Peyer's patch (tissue), 4 donors: ENCODE measurements around the gene OR2T11. TPM values are rescaled to one million over a fixed set of nuclear protein-coding genes. Genes with fewer than 3 reads are reported as not detected.
"Not testable (repeated sequence)": the region's sequence is repeated elsewhere in the genome, so short reads cannot be mapped to it uniquely, and the experiment has no call there.

Source experiments
- DNase-seq, 3 donors: peaks; one replicate each; pipeline ENCODE4 v3.0.0-alpha.2; 2017 to 2019
- H3K27ac ChIP-seq, 4 donors: fragments of 200-600 bp; sonication (generic); one replicate each; pipeline ENCODE4 v1.5.1; 2016 to 2019
- H3K27me3 ChIP-seq, 2 donors: fragments of 200-600 bp; sonication (generic); one replicate each; pipeline ENCODE4 v1.5.1; 2019
- H3K36me3 ChIP-seq, 3 donors: fragments of 200-600 bp; sonication (generic); one replicate each; pipeline ENCODE4 v1.5.1; 2016 to 2019
- H3K4me1 ChIP-seq, 4 donors: fragments of 200-600 bp; sonication (generic); one replicate each; pipeline ENCODE4 v1.5.1; 2016 to 2019
- H3K4me3 ChIP-seq, 4 donors: fragments of 200-600 bp; sonication (generic); 1 replicate in 3 of 4; 2 replicates in 1 of 4; pipeline ENCODE4 v1.5.1; 2016 to 2019; ENCODE audit warnings: mild to moderate bottlenecking in 1 of 4
- H3K9me3 ChIP-seq, 4 donors: fragments of 200-600 bp; sonication (generic); one replicate each; pipeline ENCODE4 v1.5.1; 2016 to 2019; ENCODE audit warnings: mild to moderate bottlenecking in 1 of 4
- CTCF ChIP-seq, 6 experiments: fragments of 450-650 bp in 4 of 6; fragments of 200-600 bp in 2 of 6; sonication (generic) in 1 of 6; IDR thresholded peaks; one replicate each; pipeline ENCODE4 v1.5.1; 2017 to 2019; ENCODE audit warnings: antibody characterized with exemption in 6 of 6, mild to moderate bottlenecking in 3 of 6, moderate library complexity in 1 of 6
- POLR2A ChIP-seq, 2 donors: fragments of 450-650 bp; IDR thresholded peaks; one replicate each; pipeline ENCODE4 v1.5.1; 2017; ENCODE audit warnings: antibody characterized with exemption in 2 of 2, mild to moderate bottlenecking in 2 of 2, moderate library complexity in 2 of 2
- total RNA-seq, 4 donors: library from RNA; depleted of rRNA; stranded (reverse); fragments of >200 nt; gene quantifications; one replicate each; pipeline ENCODE4 v1.1.0, GENCODE V29; 2016

OR2T11 gene
- total RNA-seq, 4 donors from 2014 or later: not detected

GRCh38 chr1:248636612-248637011, 1.7 kb upstream of the OR2T11 start:
- not testable (repeated sequence) for DNase-seq, H3K4me3 ChIP-seq, H3K27me3 ChIP-seq, H3K27ac ChIP-seq, H3K36me3 ChIP-seq, H3K4me1 ChIP-seq, H3K9me3 ChIP-seq

- Histone ChIP-seq H3K27ac (peak overlapping the region in 1 of 4 donors; percentile 29), H3K4me3 (no peak overlapping the region), H3K9me3 (no peaks in the 10 kb centered on the region), H3K27me3 (no peaks in the 10 kb centered on the region), H3K36me3 (no peaks in the 10 kb centered on the region), H3K4me1 (no peaks in the 10 kb centered on the region)
- DNase-seq: peak in 1 of 3 donors; percentile 87
- no peak for TF ChIP-seq CTCF (IDR thresholded peaks at IDR 0.05)
- TF ChIP-seq POLR2A (IDR thresholded peaks at IDR 0.05): no peak
Measured at GRCh38 chr1:248631354-248632008, 3.4 kb downstream of the OR2T11 start.

GRCh38 chr1:248630551-248630950, 4.3 kb downstream of the OR2T11 start:
- Histone ChIP-seq H3K27me3 (no peaks in the 10 kb centered on the region), H3K4me3 (no peak overlapping the region), H3K9me3 (no peaks in the 10 kb centered on the region), H3K36me3 (no peaks in the 10 kb centered on the region), H3K27ac (no peak overlapping the region), H3K4me1 (no peaks in the 10 kb centered on the region)
- no peak for DNase-seq
- no peak for TF ChIP-seq POLR2A (IDR thresholded peaks at IDR 0.05)
- no peak for TF ChIP-seq CTCF (IDR thresholded peaks at IDR 0.05)

- Histone ChIP-seq H3K4me1 (no peaks in the 10 kb centered on the region), H3K27me3 (no peaks in the 10 kb centered on the region), H3K27ac (no peak overlapping the region), H3K9me3 (no peaks in the 10 kb centered on the region), H3K4me3 (no peak overlapping the region), H3K36me3 (no peaks in the 10 kb centered on the region)
- no peak for DNase-seq
- TF ChIP-seq POLR2A (IDR thresholded peaks at IDR 0.05): no peak
- no peak for TF ChIP-seq CTCF (IDR thresholded peaks at IDR 0.05)
Measured at GRCh38 chr1:248627971-248628844, 6.7 kb downstream of the OR2T11 start.

GRCh38 chr1:248625971-248626370, 8.9 kb downstream of the OR2T11 start:
- no peaks in the 10 kb centered on the region for H3K36me3 ChIP-seq
- no peaks in the 10 kb centered on the region for H3K27me3 ChIP-seq
- no peak for DNase-seq
- no peak overlapping the region for H3K4me3 ChIP-seq
- H3K4me1 ChIP-seq: no peaks in the 10 kb centered on the region
- H3K9me3 ChIP-seq: no peaks in the 10 kb centered on the region
- TF ChIP-seq CTCF (IDR thresholded peaks at IDR 0.05) (no peak), POLR2A (IDR thresholded peaks at IDR 0.05) (no peak)
- no peak overlapping the region for H3K27ac ChIP-seq

GRCh38 chr1:248625166-248625565, 9.7 kb downstream of the OR2T11 start:
- no peak overlapping the region for H3K4me3 ChIP-seq
- no peaks in the 10 kb centered on the region for H3K9me3 ChIP-seq
- DNase-seq: no peak
- no peaks in the 10 kb centered on the region for H3K27me3 ChIP-seq
- no peak overlapping the region for H3K27ac ChIP-seq
- no peaks in the 10 kb centered on the region for H3K4me1 ChIP-seq
- no peak for TF ChIP-seq CTCF (IDR thresholded peaks at IDR 0.05)
- TF ChIP-seq POLR2A (IDR thresholded peaks at IDR 0.05): no peak
- no peaks in the 10 kb centered on the region for H3K36me3 ChIP-seq
